ENCODE results near the gene ERF.

Gene ERF

GRCh38 chr19:42254850-42255765 lies at the start of gene ERF:
Gene ERF (minus strand): TSS chr19:42255128. CDS start chr19:42254999, 129 bp downstream.
- TF ChIP-seq, protein P1, sequence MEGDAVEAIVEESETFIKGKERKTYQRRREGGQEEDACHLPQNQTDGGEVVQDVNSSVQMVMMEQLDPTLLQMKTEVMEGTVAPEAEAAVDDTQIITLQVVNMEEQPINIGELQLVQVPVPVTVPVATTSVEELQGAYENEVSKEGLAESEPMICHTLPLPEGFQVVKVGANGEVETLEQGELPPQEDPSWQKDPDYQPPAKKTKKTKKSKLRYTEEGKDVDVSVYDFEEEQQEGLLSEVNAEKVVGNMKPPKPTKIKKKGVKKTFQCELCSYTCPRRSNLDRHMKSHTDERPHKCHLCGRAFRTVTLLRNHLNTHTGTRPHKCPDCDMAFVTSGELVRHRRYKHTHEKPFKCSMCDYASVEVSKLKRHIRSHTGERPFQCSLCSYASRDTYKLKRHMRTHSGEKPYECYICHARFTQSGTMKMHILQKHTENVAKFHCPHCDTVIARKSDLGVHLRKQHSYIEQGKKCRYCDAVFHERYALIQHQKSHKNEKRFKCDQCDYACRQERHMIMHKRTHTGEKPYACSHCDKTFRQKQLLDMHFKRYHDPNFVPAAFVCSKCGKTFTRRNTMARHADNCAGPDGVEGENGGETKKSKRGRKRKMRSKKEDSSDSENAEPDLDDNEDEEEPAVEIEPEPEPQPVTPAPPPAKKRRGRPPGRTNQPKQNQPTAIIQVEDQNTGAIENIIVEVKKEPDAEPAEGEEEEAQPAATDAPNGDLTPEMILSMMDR (conservative IDR thresholded peaks at IDR 0.05; ENCODE audit: low read depth, low read length), result no peak
- DNase-seq (ENCODE audit: low read depth), result peak; percentile 93

GRCh38 chr19:42303876-42304275 lies 48.9 kb upstream of the ERF start:
- TF ChIP-seq, protein P1 (conservative IDR thresholded peaks at IDR 0.05; ENCODE audit: low read depth, low read length), result no peak
- H3K4me3 ChIP-seq (ENCODE audit: low read depth, low read length), result no peak overlapping the region
- no peak for DNase-seq (ENCODE audit: low read depth)

More at GRCh38 chr19:42254850-42255765, at the start of gene ERF:
- peak within 1 kb of the TSS; percentile 94 for H3K4me3 ChIP-seq (ENCODE audit: low read depth, low read length)

DNA sequence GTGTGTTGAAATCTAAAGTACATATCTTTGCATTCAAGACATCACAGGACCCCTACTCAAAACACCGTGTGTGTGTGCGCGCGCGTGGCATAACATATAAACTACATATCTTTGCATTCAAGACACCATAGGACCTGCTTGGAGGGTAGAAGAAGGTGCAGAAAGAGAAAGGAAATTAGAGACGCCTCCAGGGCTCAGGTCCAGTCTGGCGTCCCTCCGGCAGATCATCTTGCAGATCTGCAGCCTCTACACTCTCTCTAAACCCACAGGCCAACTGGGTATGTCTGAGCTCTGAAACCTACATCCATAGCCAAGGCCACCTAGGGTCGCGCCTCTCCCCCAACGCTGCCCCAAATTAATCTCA lies 48.2 kb upstream of the ERF start:
- TF ChIP-seq, protein P1 (conservative IDR thresholded peaks at IDR 0.05; ENCODE audit: low read depth, low read length), result no peak

GRCh38 chr19:42301646-42302203 lies 46.8 kb upstream of the ERF start, which contains the start of gene PRR19:
Gene PRR19 (plus strand): TSS chr19:42302132. CDS start chr19:42309585, 7,453 bp downstream.
- TF ChIP-seq, protein P1 (conservative IDR thresholded peaks at IDR 0.05; ENCODE audit: low read depth, low read length), result no peak
- DNase-seq (ENCODE audit: low read depth), result no peak
- H3K4me3 ChIP-seq (ENCODE audit: low read depth, low read length), result peak within 1 kb of the TSS; percentile 78

More for the DNA sequence above, 48.2 kb upstream of the ERF start:
- peak overlapping the region; percentile 78 for H3K4me3 ChIP-seq (ENCODE audit: low read depth, low read length)
- DNase-seq (ENCODE audit: low read depth), result no peak

- no peak for DNase-seq (ENCODE audit: low read depth)
- TF ChIP-seq, protein P1 (conservative IDR thresholded peaks at IDR 0.05; ENCODE audit: low read depth, low read length), result no peak
- no peak overlapping the region for H3K4me3 ChIP-seq (ENCODE audit: low read depth, low read length)
Measured at GRCh38 chr19:42297039-42297438, 42.1 kb upstream of the ERF start.

- H3K4me3 ChIP-seq (ENCODE audit: low read depth, low read length), result no peak overlapping the region
- TF ChIP-seq, protein P1 (conservative IDR thresholded peaks at IDR 0.05; ENCODE audit: low read depth, low read length), result peak; percentile 92
- DNase-seq (ENCODE audit: low read depth), result peak; percentile 66
Measured at GRCh38 chr19:42295831-42296525, 41.0 kb upstream of the ERF start.
